Measurements from ENCODE around the gene MCCC1.

The MCCC1 gene

GRCh38 chr3:183044547-183045229 is 54.6 kb downstream of the MCCC1 start:
- no peak for DNase-seq (ENCODE audit: low read depth)
- H3K9ac ChIP-seq (ENCODE audit: low read length): no peak overlapping the region
- H3K4me1 ChIP-seq (ENCODE audit: control insufficient read depth, insufficient read depth, low read length): peaks cover 6% of the 10 kb centered on the region
- H3K36me3 ChIP-seq (ENCODE audit: control insufficient read depth, insufficient read depth, low read length, severe bottlenecking): peaks cover 72% of the 10 kb centered on the region
- no peaks in the 10 kb centered on the region for H3K27me3 ChIP-seq (replicated peaks; ENCODE audit: control insufficient read depth, insufficient read depth, low read length)
- H3K9me3 ChIP-seq (ENCODE audit: control insufficient read depth, low read length): no peaks in the 10 kb centered on the region
- no peak overlapping the region for H3K4me3 ChIP-seq (ENCODE audit: low read length)

GRCh38 chr3:183038757-183039156 is 60.5 kb downstream of the MCCC1 start:
- Histone ChIP-seq H3K36me3 (ENCODE audit: control insufficient read depth, insufficient read depth, low read length, severe bottlenecking) (peaks cover 75% of the 10 kb centered on the region), H3K27me3 (replicated peaks; ENCODE audit: control insufficient read depth, insufficient read depth, low read length) (no peaks in the 10 kb centered on the region), H3K9me3 (ENCODE audit: control insufficient read depth, low read length) (no peaks in the 10 kb centered on the region), H3K4me1 (ENCODE audit: control insufficient read depth, insufficient read depth, low read length) (no peaks in the 10 kb centered on the region), H3K9ac (ENCODE audit: low read length) (no peak overlapping the region), H3K4me3 (ENCODE audit: low read length) (no peak overlapping the region)
- DNase-seq (ENCODE audit: low read depth): no peak

GRCh38 chr3:183038221-183038620 is 61.1 kb downstream of the MCCC1 start:
- Histone ChIP-seq H3K9me3 (ENCODE audit: control insufficient read depth, low read length) (no peaks in the 10 kb centered on the region), H3K9ac (ENCODE audit: low read length) (no peak overlapping the region), H3K27me3 (replicated peaks; ENCODE audit: control insufficient read depth, insufficient read depth, low read length) (no peaks in the 10 kb centered on the region), H3K4me1 (ENCODE audit: control insufficient read depth, insufficient read depth, low read length) (peaks cover 3% of the 10 kb centered on the region), H3K4me3 (ENCODE audit: low read length) (no peak overlapping the region), H3K36me3 (ENCODE audit: control insufficient read depth, insufficient read depth, low read length, severe bottlenecking) (peaks cover 73% of the 10 kb centered on the region)
- no peak for DNase-seq (ENCODE audit: low read depth)

GRCh38 chr3:183033746-183034145 is 65.5 kb downstream of the MCCC1 start:
- no peaks in the 10 kb centered on the region for H3K9me3 ChIP-seq (ENCODE audit: control insufficient read depth, low read length)
- peaks cover 59% of the 10 kb centered on the region for H3K36me3 ChIP-seq (ENCODE audit: control insufficient read depth, insufficient read depth, low read length, severe bottlenecking)

GRCh38 chr3:183032880-183033555 is 66.3 kb downstream of the MCCC1 start:
- Histone ChIP-seq H3K9ac (ENCODE audit: low read length) (no peak overlapping the region), H3K4me1 (ENCODE audit: control insufficient read depth, insufficient read depth, low read length) (peaks cover 5% of the 10 kb centered on the region), H3K36me3 (ENCODE audit: control insufficient read depth, insufficient read depth, low read length, severe bottlenecking) (peaks cover 59% of the 10 kb centered on the region), H3K9me3 (ENCODE audit: control insufficient read depth, low read length) (peaks cover 4% of the 10 kb centered on the region), H3K4me3 (ENCODE audit: low read length) (no peak overlapping the region), H3K27me3 (replicated peaks; ENCODE audit: control insufficient read depth, insufficient read depth, low read length) (no peaks in the 10 kb centered on the region)
- no peak for DNase-seq (ENCODE audit: low read depth)

More at GRCh38 chr3:183033746-183034145, 65.5 kb downstream of the MCCC1 start:
- Histone ChIP-seq H3K4me3 (ENCODE audit: low read length) (no peak overlapping the region), H3K9ac (ENCODE audit: low read length) (no peak overlapping the region), H3K27me3 (replicated peaks; ENCODE audit: control insufficient read depth, insufficient read depth, low read length) (no peaks in the 10 kb centered on the region), H3K4me1 (ENCODE audit: control insufficient read depth, insufficient read depth, low read length) (peaks cover 5% of the 10 kb centered on the region)
- DNase-seq (ENCODE audit: low read depth): peak; percentile 61

- Histone ChIP-seq H3K36me3 (ENCODE audit: control insufficient read depth, insufficient read depth, low read length, severe bottlenecking) (peaks cover 53% of the 10 kb centered on the region), H3K9me3 (ENCODE audit: control insufficient read depth, low read length) (peaks cover 4% of the 10 kb centered on the region), H3K4me1 (ENCODE audit: control insufficient read depth, insufficient read depth, low read length) (peaks cover 5% of the 10 kb centered on the region), H3K4me3 (ENCODE audit: low read length) (no peak overlapping the region), H3K27me3 (replicated peaks; ENCODE audit: control insufficient read depth, insufficient read depth, low read length) (no peaks in the 10 kb centered on the region), H3K9ac (ENCODE audit: low read length) (no peak overlapping the region)
- DNase-seq (ENCODE audit: low read depth): no peak
Measured at GRCh38 chr3:183031826-183032225, 67.5 kb downstream of the MCCC1 start.

- Histone ChIP-seq H3K4me3 (ENCODE audit: low read length) (no peak overlapping the region), H3K4me1 (ENCODE audit: control insufficient read depth, insufficient read depth, low read length) (peaks cover 4% of the 10 kb centered on the region), H3K27me3 (replicated peaks; ENCODE audit: control insufficient read depth, insufficient read depth, low read length) (no peaks in the 10 kb centered on the region), H3K9me3 (ENCODE audit: control insufficient read depth, low read length) (peaks cover 4% of the 10 kb centered on the region), H3K9ac (ENCODE audit: low read length) (no peak overlapping the region), H3K36me3 (ENCODE audit: control insufficient read depth, insufficient read depth, low read length, severe bottlenecking) (peaks cover 57% of the 10 kb centered on the region)
- DNase-seq (ENCODE audit: low read depth): no peak
Measured at GRCh38 chr3:183028416-183028815, 70.9 kb downstream of the MCCC1 start.

- H3K4me1 ChIP-seq (ENCODE audit: control insufficient read depth, insufficient read depth, low read length): no peaks in the 10 kb centered on the region
- no peak overlapping the region for H3K9ac ChIP-seq (ENCODE audit: low read length)
- H3K27me3 ChIP-seq (replicated peaks; ENCODE audit: control insufficient read depth, insufficient read depth, low read length): no peaks in the 10 kb centered on the region
- no peak for DNase-seq (ENCODE audit: low read depth)
- peaks cover 4% of the 10 kb centered on the region for H3K9me3 ChIP-seq (ENCODE audit: control insufficient read depth, low read length)
- H3K4me3 ChIP-seq (ENCODE audit: low read length): no peak overlapping the region
- peaks cover 54% of the 10 kb centered on the region for H3K36me3 ChIP-seq (ENCODE audit: control insufficient read depth, insufficient read depth, low read length, severe bottlenecking)
Measured at GRCh38 chr3:183027276-183027675, 72.0 kb downstream of the MCCC1 start.

- no peak for DNase-seq (ENCODE audit: low read depth)
- peaks cover 67% of the 10 kb centered on the region for H3K36me3 ChIP-seq (ENCODE audit: control insufficient read depth, insufficient read depth, low read length, severe bottlenecking)
- no peaks in the 10 kb centered on the region for H3K9me3 ChIP-seq (ENCODE audit: control insufficient read depth, low read length)
- no peak overlapping the region for H3K9ac ChIP-seq (ENCODE audit: low read length)
- no peaks in the 10 kb centered on the region for H3K27me3 ChIP-seq (replicated peaks; ENCODE audit: control insufficient read depth, insufficient read depth, low read length)
- H3K4me3 ChIP-seq (ENCODE audit: low read length): no peak overlapping the region
- no peaks in the 10 kb centered on the region for H3K4me1 ChIP-seq (ENCODE audit: control insufficient read depth, insufficient read depth, low read length)
Measured at GRCh38 chr3:183022936-183023516, 76.3 kb downstream of the MCCC1 start.

GRCh38 chr3:183018421-183019192 is 80.7 kb downstream of the MCCC1 start:
- no peak overlapping the region for H3K4me3 ChIP-seq (ENCODE audit: low read length)
- no peak for DNase-seq (ENCODE audit: low read depth)
- H3K9me3 ChIP-seq (ENCODE audit: control insufficient read depth, low read length): no peaks in the 10 kb centered on the region
- no peak overlapping the region for H3K9ac ChIP-seq (ENCODE audit: low read length)
- H3K36me3 ChIP-seq (ENCODE audit: control insufficient read depth, insufficient read depth, low read length, severe bottlenecking): peaks cover 74% of the 10 kb centered on the region
- no peaks in the 10 kb centered on the region for H3K4me1 ChIP-seq (ENCODE audit: control insufficient read depth, insufficient read depth, low read length)
- H3K27me3 ChIP-seq (replicated peaks; ENCODE audit: control insufficient read depth, insufficient read depth, low read length): no peaks in the 10 kb centered on the region

GRCh38 chr3:183015185-183015584 is 84.1 kb downstream of the MCCC1 start:
- Histone ChIP-seq H3K36me3 (ENCODE audit: control insufficient read depth, insufficient read depth, low read length, severe bottlenecking) (peaks cover 56% of the 10 kb centered on the region), H3K4me1 (ENCODE audit: control insufficient read depth, insufficient read depth, low read length) (no peaks in the 10 kb centered on the region), H3K9me3 (ENCODE audit: control insufficient read depth, low read length) (no peaks in the 10 kb centered on the region), H3K27me3 (replicated peaks; ENCODE audit: control insufficient read depth, insufficient read depth, low read length) (no peaks in the 10 kb centered on the region), H3K4me3 (ENCODE audit: low read length) (no peak overlapping the region), H3K9ac (ENCODE audit: low read length) (no peak overlapping the region)
- DNase-seq (ENCODE audit: low read depth): no peak
